ENCODE measurements around the gene ARPP19. TPM values are rescaled to one million over a fixed set of nuclear protein-coding genes. Genes with fewer than 3 reads are reported as not detected.

The ARPP19 gene
- total and polyA plus RNA-seq, 9 of the 15 experiments (the other 6 are each of a cell fraction or from before 2014, with no cell fraction given): 33.3 to 102 (median 60.5) TPM

GRCh38 chr15:52568601-52569585 lies at the start of gene ARPP19 (continued):
- TF ChIP-seq CREB3 (tag; conservative IDR thresholded peaks at IDR 0.05; ENCODE audit: low read depth) (no peak), TEAD2 (tag; IDR thresholded peaks at IDR 0.05) (no peak), ZNF699 (CRISPR knock-in tag; IDR thresholded peaks at IDR 0.05; ENCODE audit: insufficient replicate concordance) (no peak), NFIC (IDR thresholded peaks at IDR 0.05) (0 out of 2 replicates have a peak, but pooled peaks have one; percentile 7), SP1 (CRISPR knock-in tag; IDR thresholded peaks at IDR 0.05) (peak; percentile 92), BHLHE40 (IDR thresholded peaks at IDR 0.05; ENCODE audit: low read length) (peak; percentile 54), POLR2B (IDR thresholded peaks at IDR 0.05; ENCODE audit: low read depth, partially characterized antibody) (no peak), WHSC1 (IDR thresholded peaks at IDR 0.05; ENCODE audit: low read length) (no peak), MECOM (CRISPR knock-in tag; IDR thresholded peaks at IDR 0.05) (no peak), ETV6 (IDR thresholded peaks at IDR 0.05; ENCODE audit: borderline replicate concordance in 1 of 2, low read depth in 2 of 2, low read length in 1 of 2) (no peak), ETV6 (CRISPR knock-in tag; IDR thresholded peaks at IDR 0.05; ENCODE audit: borderline replicate concordance) (peak; percentile 63; the same call in 1 of the 2 replicates), COPS2 (conservative IDR thresholded peaks at IDR 0.05) (no peak), RHOXF2B (CRISPR knock-in tag; conservative IDR thresholded peaks at IDR 0.05) (no peak), TRIM24 (IDR thresholded peaks at IDR 0.05) (peak in 1 of 2 experiments; percentile 51; a peak in 1 of 4 replicates), POLR2A (conservative IDR thresholded peaks at IDR 0.05) (peak; percentile 77), ASH1L (IDR thresholded peaks at IDR 0.05; ENCODE audit: borderline replicate concordance, low read depth, partially characterized antibody) (peak; percentile 47), ZFP30 (CRISPR knock-in tag; IDR thresholded peaks at IDR 0.05; ENCODE audit: borderline replicate concordance) (no peak), SIX5 (IDR thresholded peaks at IDR 0.05; ENCODE audit: borderline replicate concordance in 1 of 2, insufficient read depth in 1 of 2, low read depth in 1 of 2, low read length in 2 of 2) (peak; percentile 71 to 73; a peak in 3 of 4 replicates), ZHX1 (conservative IDR thresholded peaks at IDR 0.05; ENCODE audit: low read length) (no peak), XRCC5 (IDR thresholded peaks at IDR 0.05; ENCODE audit: low read depth, low read length) (no peak), THRA (IDR thresholded peaks at IDR 0.05) (no peak), ZKSCAN3 (CRISPR knock-in tag; IDR thresholded peaks at IDR 0.05) (no peak), MAX (CRISPR knock-in tag; IDR thresholded peaks at IDR 0.05) (peak; percentile 78), ELF2 (CRISPR knock-in tag; IDR thresholded peaks at IDR 0.05) (no peak)
